GM19035 (cell line): ENCODE measurements around the gene OLFM1.

ENCODE experiments used
- ATAC-seq: cut with Tn5 transposase; IDR thresholded peaks from one replicate; pipeline ENCODE4 v1.9.1; 2021; ENCODE audit not compliant: unreplicated experiment

Gene OLFM1

GRCh38 chr9:135087489-135087792 lies at the start of gene OLFM1:
TSS of gene OLFM1 (plus strand) at chr9:135087668. CDS start at chr9:135087990, 322 bp downstream.
- no peak for ATAC-seq

- no peak for ATAC-seq
These were observed 49.1 kb upstream of the OLFM1 start for GRCh38 chr9:135038331-135038730.

GRCh38 chr9:135038826-135039225 lies 48.6 kb upstream of the OLFM1 start:
- no peak for ATAC-seq

- ATAC-seq, result no peak
These were observed 48.1 kb upstream of the OLFM1 start for GRCh38 chr9:135039266-135039870.

- ATAC-seq, result no peak
These were observed 47.4 kb upstream of the OLFM1 start for GRCh38 chr9:135039916-135040645.

- ATAC-seq, result no peak
These were observed 46.6 kb upstream of the OLFM1 start for GRCh38 chr9:135040892-135041291.

- ATAC-seq, result no peak
These were observed 44.1 kb upstream of the OLFM1 start for GRCh38 chr9:135043345-135043744.

- ATAC-seq, result no peak
These were observed 42.1 kb upstream of the OLFM1 start for GRCh38 chr9:135045264-135045927.

- no peak for ATAC-seq
These were observed 41.3 kb upstream of the OLFM1 start for GRCh38 chr9:135045928-135046738.

- no peak for ATAC-seq
These were observed 40.6 kb upstream of the OLFM1 start for GRCh38 chr9:135046739-135047350.

GRCh38 chr9:135047521-135047920 lies 39.9 kb upstream of the OLFM1 start:
- ATAC-seq, result no peak

GRCh38 chr9:135048046-135048757 lies 39.3 kb upstream of the OLFM1 start:
- ATAC-seq, result no peak

- ATAC-seq, result no peak
These were observed 38.6 kb upstream of the OLFM1 start for GRCh38 chr9:135048758-135049444.

GRCh38 chr9:135049460-135049859 lies 38.0 kb upstream of the OLFM1 start:
- ATAC-seq, result no peak

- ATAC-seq, result no peak
These were observed 37.1 kb upstream of the OLFM1 start for GRCh38 chr9:135050072-135050990.

GRCh38 chr9:135051316-135052038 lies 36.0 kb upstream of the OLFM1 start:
- ATAC-seq, result no peak

GRCh38 chr9:135053133-135053532 lies 34.3 kb upstream of the OLFM1 start:
- ATAC-seq, result no peak

GRCh38 chr9:135055181-135055580 lies 32.3 kb upstream of the OLFM1 start:
- ATAC-seq, result no peak
